Adipose tissue (tissue), 3 donors: ENCODE results near the gene ERCC6L. TPM values are rescaled to one million over a fixed set of nuclear protein-coding genes. Genes with fewer than 3 reads are reported as not detected.

Experiments used
- H3K27ac ChIP-seq: one replicate; pipeline ENCODE4 v1.5.1; 2013; ENCODE audit warnings: low read depth, low read length
- WGBS, 3 donors: extraction: QIAGEN DNeasy Blood & Tissue Kit; methylation state at CpG; one replicate each; pipeline ENCODE4 v1.1.7; 2013; 5-methylcytosine and 5-hydroxymethylcytosine counted together
- polyA plus RNA-seq, 3 donors: library from polyadenylated mRNA; stranded (reverse); fragments of 200-250 nt; gene quantifications; one replicate each; pipeline ENCODE4 v1.2.3, GENCODE V29; 2013
- donor health status: healthy with polysubstance abuse.
- donor health status: Bipolar disorder and iron deficiency.
- donor health status: healthy.

ERCC6L gene, protein sequence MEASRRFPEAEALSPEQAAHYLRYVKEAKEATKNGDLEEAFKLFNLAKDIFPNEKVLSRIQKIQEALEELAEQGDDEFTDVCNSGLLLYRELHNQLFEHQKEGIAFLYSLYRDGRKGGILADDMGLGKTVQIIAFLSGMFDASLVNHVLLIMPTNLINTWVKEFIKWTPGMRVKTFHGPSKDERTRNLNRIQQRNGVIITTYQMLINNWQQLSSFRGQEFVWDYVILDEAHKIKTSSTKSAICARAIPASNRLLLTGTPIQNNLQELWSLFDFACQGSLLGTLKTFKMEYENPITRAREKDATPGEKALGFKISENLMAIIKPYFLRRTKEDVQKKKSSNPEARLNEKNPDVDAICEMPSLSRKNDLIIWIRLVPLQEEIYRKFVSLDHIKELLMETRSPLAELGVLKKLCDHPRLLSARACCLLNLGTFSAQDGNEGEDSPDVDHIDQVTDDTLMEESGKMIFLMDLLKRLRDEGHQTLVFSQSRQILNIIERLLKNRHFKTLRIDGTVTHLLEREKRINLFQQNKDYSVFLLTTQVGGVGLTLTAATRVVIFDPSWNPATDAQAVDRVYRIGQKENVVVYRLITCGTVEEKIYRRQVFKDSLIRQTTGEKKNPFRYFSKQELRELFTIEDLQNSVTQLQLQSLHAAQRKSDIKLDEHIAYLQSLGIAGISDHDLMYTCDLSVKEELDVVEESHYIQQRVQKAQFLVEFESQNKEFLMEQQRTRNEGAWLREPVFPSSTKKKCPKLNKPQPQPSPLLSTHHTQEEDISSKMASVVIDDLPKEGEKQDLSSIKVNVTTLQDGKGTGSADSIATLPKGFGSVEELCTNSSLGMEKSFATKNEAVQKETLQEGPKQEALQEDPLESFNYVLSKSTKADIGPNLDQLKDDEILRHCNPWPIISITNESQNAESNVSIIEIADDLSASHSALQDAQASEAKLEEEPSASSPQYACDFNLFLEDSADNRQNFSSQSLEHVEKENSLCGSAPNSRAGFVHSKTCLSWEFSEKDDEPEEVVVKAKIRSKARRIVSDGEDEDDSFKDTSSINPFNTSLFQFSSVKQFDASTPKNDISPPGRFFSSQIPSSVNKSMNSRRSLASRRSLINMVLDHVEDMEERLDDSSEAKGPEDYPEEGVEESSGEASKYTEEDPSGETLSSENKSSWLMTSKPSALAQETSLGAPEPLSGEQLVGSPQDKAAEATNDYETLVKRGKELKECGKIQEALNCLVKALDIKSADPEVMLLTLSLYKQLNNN
- polyA plus RNA-seq, result under 1 TPM in 2 of 3 donors, not detected in 1; 0.02 to 0.03 TPM

DNA sequence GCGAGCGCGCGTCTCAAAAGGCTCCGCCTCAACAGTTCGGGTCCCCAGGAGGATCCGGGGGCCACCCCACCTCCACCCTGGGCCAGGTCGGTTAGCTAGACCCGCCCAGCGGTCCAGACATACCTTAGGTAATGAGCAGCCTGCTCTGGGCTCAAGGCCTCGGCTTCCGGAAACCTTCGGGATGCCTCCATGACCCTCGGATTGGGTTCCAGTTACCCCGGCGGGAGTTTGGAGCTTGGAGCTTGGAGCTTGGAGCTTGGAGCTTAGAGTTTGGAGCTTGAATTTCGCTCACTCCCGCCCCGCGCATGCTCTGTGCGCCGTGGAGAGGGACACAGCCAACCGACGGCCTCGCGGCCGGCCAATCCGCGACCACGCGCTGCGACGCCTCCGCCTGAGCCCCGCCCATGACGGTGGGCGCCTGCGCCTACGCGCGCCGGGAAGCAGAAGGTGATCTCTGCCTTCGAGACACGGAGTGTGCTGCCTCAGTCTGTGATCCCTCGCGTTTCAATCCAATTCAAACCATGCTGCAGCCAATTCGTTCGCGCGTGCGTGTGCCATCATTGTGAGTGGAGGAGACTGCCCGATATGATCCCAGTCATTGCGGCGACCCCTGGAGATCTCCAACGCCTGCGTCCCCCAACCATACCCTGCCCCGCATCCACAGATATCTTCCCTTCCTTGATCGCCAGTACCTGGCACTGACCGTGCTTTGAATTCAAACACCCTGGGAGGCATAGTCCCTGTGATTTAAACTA lies at the start of gene ERCC6L:
ERCC6L (minus strand) TSS at position 307 of the 755 bp plus-strand sequence; CDS start at position 191, 116 bp downstream.
- 0 to 28% (median 3%) methylated on average over 50 to 59 of the region's 59 CpGs for WGBS, 3 donors
- H3K27ac ChIP-seq, result no peak within 1 kb of the TSS

DNA sequence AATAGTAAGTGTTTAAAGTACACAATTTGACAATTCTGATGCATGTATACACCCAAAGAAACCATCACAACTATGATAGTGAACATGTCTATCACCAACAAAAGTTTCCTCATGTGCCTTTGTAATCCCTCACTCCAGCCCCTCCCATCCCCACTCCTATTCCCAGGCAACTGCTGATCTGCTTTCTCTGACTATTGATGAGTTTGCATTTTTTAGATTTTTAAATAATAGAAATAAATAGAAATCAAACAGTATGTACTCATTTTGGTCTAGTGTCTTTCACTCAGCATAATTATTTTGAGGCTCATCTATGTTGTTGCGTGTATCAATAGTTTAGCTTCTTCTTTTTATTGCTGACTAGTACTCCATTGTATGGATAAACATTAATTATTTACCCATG lies 43.5 kb upstream of the ERCC6L start:
- 95 to 98% (median 96%) methylated on average over 1 of the region's 1 CpG for WGBS, 3 donors
- H3K27ac ChIP-seq, result no peak overlapping the region

DNA sequence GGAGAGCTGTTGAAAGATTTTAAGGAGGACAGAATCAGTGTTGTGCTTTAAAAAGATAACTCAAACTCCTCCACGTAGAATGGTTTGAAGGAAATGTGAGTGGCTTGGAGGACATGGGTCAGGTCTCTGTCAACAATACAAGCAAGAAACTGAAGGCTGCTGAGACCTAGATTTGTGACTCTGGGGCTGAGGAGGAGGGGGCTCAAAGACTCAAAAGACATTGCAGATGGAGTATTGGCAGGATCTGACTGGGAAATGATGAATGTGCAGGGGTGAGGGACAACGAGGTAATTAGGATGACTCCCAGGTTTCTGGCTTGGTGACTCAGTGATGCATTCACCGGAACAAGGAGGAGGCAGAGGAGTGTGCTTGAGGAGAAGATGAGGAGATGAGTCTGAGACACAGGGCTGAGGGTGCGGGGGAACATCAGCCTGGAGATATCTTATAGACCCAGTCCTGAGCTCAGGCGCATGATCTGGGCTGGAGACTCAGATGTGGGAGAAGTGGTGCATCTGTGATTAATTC lies 41.6 kb upstream of the ERCC6L start:
- 66 to 72% (median 67%) methylated on average over 5 of the region's 5 CpGs for WGBS, 3 donors
- H3K27ac ChIP-seq, result no peak overlapping the region

DNA sequence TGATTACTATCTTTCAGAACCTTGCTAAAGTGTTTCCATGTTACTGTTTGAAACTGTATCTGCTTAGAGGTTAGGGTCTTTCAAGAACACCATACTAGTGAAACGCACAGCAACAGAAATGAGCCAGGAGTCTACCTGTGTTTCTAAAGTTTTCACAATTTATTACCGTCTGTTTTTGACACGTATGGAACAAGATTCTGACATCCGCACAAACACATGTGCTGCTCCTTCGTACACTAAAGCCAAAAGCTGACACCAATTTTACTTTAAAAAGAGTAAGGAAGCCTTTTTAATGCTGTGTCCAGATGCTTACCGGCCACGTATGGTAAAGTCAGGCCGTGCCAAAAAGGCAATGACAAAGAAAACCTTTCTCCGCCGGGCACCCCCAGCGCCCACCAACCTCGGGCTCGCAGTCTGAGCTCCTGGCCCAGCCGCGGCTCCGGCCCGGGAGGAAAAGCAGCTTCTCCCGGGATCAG lies 37.7 kb upstream of the ERCC6L start:
- 0 to 1% (median 1%) methylated on average over 11 to 18 of the region's 18 CpGs for whole genome bisulfite sequencing, 3 donors

DNA sequence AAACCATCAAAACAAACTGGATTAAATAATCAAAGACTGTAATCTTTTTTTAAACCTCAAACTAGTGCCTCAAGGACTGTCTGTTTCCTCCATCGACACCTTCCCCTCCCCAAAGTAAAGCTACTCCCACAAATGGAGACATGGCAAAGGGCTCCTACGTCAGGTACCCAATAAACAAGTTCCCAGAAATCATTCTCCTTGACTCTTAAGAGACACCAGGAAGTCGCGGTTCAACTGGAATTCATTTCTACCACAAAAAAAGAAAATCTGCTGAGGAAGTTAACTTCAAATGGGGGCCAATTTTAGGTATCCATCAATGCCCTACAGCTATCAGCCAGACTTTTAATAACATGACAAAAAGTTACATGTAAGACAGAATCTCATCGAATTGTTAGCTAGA lies 35.7 kb upstream of the ERCC6L start:
- H3K27ac ChIP-seq, result no peak overlapping the region
- 47 to 72% (median 60%) methylated on average over 5 of the region's 5 CpGs for WGBS, 3 donors

More for the DNA sequence above, 37.7 kb upstream of the ERCC6L start:
- H3K27ac ChIP-seq, result peak overlapping the region; percentile 75

DNA sequence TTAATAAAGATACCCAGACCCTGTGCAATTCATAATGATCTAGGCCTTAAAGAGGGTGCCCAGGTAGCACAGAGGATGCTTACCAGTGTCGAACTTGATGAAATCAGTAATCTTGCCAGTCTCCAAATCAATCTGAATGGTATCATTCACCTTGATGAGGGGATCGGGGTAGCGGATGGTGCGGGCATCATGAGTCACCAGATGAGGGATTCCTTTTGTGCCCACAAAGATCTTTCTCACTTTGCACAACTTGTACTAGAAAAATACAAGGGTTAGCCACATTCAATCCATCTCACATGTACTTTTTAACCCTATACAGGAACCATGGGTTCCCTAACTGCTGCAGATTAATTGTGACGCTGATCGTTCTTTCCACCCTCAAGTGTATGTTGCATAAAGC lies 34.9 kb upstream of the ERCC6L start:
- no peak overlapping the region for H3K27ac ChIP-seq
- 75 to 93% (median 93%) methylated on average over 6 of the region's 6 CpGs for WGBS, 3 donors

DNA sequence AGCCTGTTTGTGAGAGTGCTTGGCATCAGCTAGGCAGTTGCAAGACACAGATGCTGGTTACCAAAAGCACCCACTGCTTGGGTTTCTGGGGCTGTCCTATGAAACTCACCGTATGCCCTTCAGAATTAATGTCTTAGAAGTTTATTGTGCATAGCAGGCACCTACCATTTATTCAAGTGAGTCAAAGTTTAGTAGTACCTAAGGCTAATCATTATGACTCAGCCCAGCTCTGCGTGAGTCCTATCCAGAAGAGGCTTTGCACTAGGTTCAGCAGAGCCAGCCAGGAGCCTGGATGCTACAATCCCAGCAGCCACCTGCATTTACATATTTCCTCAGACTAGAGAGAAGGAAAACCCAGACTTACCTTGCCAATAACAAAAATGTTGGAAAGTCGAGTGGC lies 34.0 kb upstream of the ERCC6L start:
- no peak overlapping the region for H3K27ac ChIP-seq
- WGBS, 3 donors, result 75 to 87% (median 82%) methylated on average over 3 of the region's 3 CpGs

DNA sequence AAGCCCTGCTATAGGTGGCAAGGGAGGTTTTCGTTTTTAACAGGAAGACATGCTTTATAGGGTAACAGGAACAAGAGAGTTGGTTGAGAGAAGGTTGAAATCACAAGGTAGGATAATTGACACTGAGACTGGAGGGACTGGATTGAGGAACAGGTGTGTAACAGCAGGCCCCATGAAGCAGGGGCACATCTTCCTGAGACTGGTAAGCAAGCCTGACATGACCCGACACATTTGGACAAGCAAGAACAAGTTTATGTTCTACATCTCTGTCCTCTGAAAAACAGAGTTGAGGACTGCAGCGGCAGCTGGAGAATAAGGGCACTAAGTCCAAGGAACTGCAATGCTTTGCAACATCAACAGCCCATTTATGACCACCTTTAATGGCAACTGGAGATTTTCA lies 33.0 kb upstream of the ERCC6L start:
- H3K27ac ChIP-seq, result no peak overlapping the region

DNA sequence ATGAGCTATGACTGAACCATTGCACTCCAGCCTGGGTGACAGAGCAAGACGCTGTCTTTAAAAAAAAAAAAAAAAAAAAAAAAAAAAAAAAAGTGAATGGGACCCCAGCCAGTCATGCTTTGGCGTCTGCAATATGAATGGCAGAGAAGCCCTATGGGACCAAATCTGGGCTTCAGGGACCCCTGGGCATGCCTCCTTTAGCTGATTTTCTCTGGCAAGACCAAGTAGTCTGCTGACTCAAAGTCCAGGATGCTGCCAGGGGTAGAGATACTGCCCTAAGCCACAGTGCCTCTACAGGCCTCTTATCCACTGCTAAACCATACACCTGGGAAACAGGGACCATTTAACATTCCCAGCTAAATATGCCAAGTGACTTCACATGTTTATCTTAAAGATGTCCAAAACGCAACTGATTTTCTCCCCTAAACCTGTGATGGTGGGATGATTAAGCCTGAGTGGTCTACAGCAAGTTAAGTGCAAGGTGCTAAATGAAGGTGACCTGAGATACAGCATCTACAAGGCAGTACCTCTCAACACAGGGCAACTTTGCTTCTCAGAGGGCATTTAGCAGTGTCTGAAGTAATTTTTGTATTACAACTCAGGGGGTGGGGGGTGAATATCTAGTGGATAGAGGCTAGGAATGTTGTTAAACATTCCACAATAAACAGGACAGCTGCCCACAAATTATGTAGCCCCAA lies 32.4 kb upstream of the ERCC6L start:
- WGBS, 3 donors, result 44 to 68% (median 62%) methylated on average over 3 of the region's 3 CpGs
- no peak overlapping the region for H3K27ac ChIP-seq

More for the DNA sequence above, 33.0 kb upstream of the ERCC6L start:
- 78 to 81% (median 79%) methylated on average over 3 of the region's 3 CpGs for WGBS, 3 donors

DNA sequence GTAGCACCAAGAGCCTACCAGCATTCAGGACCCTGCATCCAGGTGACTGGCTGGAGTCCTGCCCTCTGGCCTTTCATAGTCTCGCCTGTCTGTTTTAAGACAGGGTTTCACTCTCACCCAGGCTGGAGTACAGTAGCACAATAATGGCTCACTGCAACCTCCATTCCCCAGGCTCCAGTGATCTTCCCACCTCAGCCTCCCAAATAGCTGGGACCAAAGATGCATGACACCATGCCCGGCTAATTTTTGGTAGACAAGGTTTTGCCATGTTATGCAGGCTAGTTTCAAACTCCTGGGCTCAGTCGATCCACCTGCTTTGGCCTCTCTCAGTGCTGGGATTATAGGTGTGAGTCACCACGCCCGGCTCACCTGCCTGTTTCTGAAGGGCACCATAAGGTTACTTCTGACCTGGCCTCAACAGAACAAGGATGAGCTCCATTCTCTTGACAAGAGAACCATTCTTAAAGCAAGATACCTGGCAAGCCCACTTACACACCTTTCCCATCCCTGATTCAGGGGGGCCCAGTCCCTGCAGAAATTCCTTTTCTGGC lies 31.6 kb upstream of the ERCC6L start:
- H3K27ac ChIP-seq, result no peak overlapping the region
- WGBS, 3 donors, result 86 to 95% (median 93%) methylated on average over 5 of the region's 5 CpGs

DNA sequence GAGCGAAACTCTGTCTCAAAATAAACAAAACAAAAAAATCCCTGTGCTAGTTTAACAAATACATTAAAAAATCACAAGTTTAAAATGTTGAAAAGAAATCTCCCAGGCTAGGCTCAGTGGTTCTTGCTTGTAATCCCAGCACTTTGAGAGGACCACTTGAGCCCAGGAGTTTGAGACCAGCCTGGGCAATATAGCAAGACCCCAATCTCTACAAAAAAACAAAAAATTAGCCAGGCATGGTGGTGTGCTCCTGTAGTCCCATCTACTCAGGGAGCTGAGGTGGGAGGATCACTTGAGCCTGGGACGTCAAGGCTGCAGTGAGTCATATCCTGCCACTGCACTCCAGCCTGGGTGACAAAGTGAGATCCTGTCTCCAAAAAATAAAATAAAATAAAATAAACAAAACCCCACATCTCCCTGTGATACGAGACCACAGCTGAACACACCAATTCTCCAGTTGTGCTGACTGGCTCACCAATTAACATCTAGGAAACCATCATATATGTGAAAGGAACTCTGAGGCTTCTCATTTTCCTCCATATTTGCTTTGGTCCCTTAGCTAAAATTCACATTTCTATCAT lies 30.9 kb upstream of the ERCC6L start:
- 46 to 75% (median 65%) methylated on average over 3 of the region's 3 CpGs for WGBS, 3 donors
- H3K27ac ChIP-seq, result no peak overlapping the region

DNA sequence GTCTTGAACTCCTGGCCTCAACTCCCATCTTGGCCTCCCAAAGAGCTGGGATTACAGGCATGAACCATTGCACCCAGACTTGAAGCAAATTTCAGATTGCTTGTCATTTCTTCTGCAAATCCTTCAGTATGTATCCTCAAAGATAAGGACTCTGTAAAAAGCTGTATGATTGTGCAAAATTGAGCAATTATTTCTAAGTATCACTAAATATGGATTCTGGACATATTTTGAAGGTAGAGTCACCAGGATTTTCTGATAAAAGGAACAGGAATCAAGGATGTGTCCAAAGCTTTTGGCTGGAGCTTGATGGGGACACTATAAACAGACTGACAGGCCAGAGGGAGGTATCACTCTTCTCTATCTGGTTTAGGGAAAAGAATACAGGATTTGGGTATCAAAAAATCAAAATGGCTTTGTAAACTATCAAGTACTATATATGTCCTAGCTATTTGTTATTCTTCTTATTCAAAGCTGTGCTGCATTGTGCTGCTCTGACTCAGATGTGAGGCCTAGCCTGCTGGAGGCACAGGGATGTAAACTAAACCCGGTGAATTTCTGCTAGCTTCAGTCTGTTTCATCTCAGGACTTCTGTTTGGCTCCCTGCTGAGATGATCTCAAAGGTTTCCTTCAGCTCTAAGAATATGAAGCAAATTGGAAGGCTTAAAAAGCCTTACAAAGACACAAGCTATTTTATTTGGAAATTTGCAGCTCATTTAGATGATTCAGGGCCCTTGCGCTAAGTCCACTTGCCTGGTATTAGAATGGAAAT lies 30.0 kb upstream of the ERCC6L start:
- 82 to 93% (median 86%) methylated on average over 2 of the region's 2 CpGs for WGBS, 3 donors
- H3K27ac ChIP-seq, result no peak overlapping the region

DNA sequence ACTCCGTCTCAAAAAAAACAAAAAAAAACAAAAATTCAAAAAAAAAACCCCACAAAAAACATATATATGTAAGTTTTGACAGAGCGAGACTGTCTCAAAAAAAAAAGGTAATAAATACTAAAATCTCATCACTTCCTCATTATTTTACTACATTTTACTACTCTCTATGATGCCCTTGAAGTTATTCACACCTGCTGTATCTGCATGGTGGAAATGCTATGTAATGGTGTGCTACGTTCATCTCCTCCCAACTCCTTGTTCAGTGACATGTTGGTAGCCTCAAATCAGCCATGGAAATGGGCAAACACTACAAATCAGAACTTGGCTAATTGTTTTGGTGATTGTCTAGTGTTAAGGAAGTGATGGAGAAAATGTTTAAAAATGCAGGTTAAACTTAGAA lies 26.4 kb upstream of the ERCC6L start:
- 91 to 96% (median 94%) methylated on average over 3 of the region's 3 CpGs for WGBS, 3 donors

DNA sequence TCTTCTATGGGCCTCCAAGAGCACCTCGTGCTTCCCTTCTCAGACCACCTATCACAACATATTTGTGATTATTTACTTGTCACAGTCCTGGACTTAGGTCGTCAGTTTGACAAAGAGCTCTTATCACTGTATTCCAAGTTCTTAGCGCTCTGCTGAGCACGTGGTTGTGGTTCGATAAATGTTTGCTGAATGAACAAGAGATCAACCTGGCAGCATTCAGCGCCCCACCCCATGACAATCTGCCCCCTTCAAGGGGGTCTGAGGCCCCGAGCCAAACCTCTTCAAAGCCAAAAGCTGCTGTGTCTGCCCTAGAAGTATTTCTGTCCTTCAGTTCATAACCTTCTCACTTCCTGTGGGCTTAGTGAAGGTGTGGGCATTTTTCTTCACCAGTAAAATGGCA lies 23.2 kb upstream of the ERCC6L start:
- 37 to 80% (median 72%) methylated on average over 7 of the region's 7 CpGs for WGBS, 3 donors
- H3K27ac ChIP-seq, result no peak overlapping the region

More for the DNA sequence above, 26.4 kb upstream of the ERCC6L start:
- H3K27ac ChIP-seq, result no peak overlapping the region

DNA sequence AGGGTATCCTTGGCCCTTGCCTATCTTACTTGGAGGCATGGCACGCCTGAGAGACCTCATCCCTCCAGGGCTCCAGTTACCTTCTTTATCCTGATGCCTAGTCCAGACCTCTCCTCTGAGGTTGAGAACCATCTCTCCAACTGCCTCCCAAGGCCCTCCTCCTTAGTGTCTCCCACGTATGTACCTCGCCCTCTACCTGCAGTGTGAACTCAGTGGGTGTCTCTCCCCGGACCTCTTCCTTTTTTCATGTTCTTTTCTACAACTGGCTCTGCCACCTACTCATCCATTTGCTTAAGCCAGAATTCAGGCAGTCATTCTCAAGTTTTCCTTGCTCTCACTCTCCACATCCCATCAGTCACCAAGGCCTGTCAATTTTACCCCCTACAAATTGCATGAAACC lies 21.6 kb upstream of the ERCC6L start:
- WGBS, 3 donors, result 91 to 98% (median 92%) methylated on average over 3 to 4 of the region's 4 CpGs
- H3K27ac ChIP-seq, result no peak overlapping the region

DNA sequence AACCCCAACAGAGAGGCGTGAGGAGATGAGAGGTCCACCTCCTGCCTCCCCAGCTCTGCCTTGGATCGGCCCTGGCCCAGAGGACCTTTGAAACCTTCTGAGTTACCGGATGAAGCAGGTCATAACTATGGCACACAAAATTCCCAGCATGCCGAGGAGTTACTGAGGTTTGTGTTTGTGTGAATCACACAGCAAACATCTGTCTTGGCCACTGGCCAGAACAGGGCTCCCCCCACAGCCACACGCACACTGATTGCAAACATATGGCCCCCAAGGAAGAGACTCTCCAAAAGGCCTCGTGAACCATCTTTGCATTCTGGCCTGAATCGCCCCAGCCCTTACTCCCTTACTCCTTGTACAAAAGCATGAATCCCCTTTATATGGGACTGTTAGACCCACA lies 19.3 kb upstream of the ERCC6L start:
- 59 to 76% (median 60%) methylated on average over 6 to 7 of the region's 7 CpGs for WGBS, 3 donors
- H3K27ac ChIP-seq, result no peak overlapping the region
